HAP-1 (cell line): ENCODE results near the gene GABRE.

ENCODE experiments used
- DNase-seq, 2 experiments: peaks; one replicate each; pipeline ENCODE4 v3.0.0-alpha.2; 2016 to 2020; ENCODE audit warnings: low spot score in 2 of 2
- H3K27me3 ChIP-seq: fragments of 250-450 bp; sonication (Bioruptor Pico); 2 replicates; pipeline ENCODE4 v1.5.1; 2020; ENCODE audit warnings: low read depth, mild to moderate bottlenecking, moderate library complexity
- H3K36me3 ChIP-seq: fragments of 250-450 bp; sonication (Bioruptor Pico); replicated peaks from 2 replicates; pipeline ENCODE4 v1.5.1; 2020; ENCODE audit warnings: mild to moderate bottlenecking
- H3K4me1 ChIP-seq: fragments of 250-450 bp; sonication (Bioruptor Pico); 2 replicates; pipeline ENCODE4 v1.5.1; 2020; ENCODE audit warnings: mild to moderate bottlenecking
- H3K4me3 ChIP-seq: fragments of 250-450 bp; sonication (Bioruptor Pico); 2 replicates; pipeline ENCODE4 v1.5.1; 2020; ENCODE audit warnings: mild to moderate bottlenecking, moderate library complexity
- H3K9me3 ChIP-seq: fragments of 250-450 bp; sonication (Bioruptor Pico); 2 replicates; pipeline ENCODE4 v1.5.1; 2020; ENCODE audit warnings: mild to moderate bottlenecking, moderate library complexity
- in situ Hi-C: fragments of 300-500 bp; cut with MboI; formaldehyde crosslinking; loops from 3 replicates; pipeline ENCODE4 v1.14.3; 2020; ENCODE audit warnings: low sequenced_read_pairs, inconsistent platforms, mixed read lengths

Gene GABRE

DNA sequence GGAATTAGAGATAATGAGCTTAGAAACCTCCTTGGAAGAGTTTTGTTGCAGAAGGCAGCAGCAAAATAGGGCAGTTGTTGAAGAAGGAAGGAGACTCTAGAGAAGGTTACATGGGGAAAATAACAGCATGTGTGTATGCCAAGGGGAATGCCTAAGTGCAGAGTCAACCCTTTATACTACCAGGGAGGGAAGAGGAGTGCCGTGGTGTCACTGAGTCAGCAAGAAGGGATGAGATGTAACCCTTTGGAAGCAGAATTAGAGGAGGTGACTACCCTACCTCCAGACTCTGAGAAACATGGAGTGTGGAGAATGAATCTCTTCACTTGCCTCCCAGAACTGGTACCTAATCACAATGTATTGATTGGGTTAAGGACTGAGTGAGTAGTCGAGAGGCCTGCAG is 6.7 kb upstream of the GABRE start:
- Histone ChIP-seq H3K27me3 (no peaks in the 10 kb centered on the region), H3K9me3 (no peaks in the 10 kb centered on the region), H3K4me3 (no peak overlapping the region), H3K4me1 (no peaks in the 10 kb centered on the region), H3K36me3 (no peaks in the 10 kb centered on the region)
- in situ Hi-C loops = no loop called here
- DNase-seq = no peak

DNA sequence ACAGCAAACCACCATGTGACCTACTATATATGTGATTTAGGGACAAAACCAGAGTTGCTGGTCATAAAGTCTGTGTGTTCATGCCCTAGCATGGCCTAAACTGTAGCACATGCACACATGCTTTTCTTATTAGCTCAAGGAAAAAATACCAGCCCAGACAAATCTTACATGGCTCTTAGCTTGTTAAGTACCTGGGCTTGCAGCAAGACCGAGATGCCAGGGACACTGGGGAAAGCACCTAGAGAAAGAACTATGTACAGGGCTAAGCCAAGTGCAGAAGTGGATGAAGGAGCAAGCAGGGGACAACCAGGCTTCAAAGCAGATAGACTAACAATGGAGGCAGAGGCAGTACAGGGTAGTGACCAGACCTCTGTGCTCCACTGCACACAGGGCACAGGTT is 3.4 kb upstream of the GABRE start:
- H3K27me3 ChIP-seq = no peaks in the 10 kb centered on the region
- no peaks in the 10 kb centered on the region for H3K36me3 ChIP-seq
- no peaks in the 10 kb centered on the region for H3K9me3 ChIP-seq
- H3K4me3 ChIP-seq = no peak overlapping the region
- in situ Hi-C loops = no loop called here
- H3K4me1 ChIP-seq = no peaks in the 10 kb centered on the region
- no peak for DNase-seq

DNA sequence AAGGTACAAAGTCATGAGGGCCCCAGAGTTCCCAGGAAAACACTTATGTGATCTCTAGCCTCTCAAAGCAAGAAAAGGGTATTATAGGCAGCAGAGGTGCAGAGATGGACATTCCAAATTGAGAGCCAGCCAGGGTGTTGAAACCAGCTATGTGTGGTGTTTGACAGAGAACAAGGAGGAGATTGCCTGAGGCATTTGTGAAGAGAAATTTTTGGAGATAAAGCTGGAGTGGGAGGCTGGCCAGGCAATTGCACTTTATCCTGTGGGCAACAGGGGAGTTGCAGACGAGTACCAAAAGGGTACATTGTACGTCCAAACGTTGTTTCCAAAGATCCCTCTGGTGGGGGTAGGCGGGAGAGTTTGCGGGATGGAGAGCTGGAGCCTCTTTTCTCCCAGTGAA is 2.5 kb upstream of the GABRE start:
- Histone ChIP-seq H3K4me3 (no peak overlapping the region), H3K4me1 (no peaks in the 10 kb centered on the region), H3K36me3 (no peaks in the 10 kb centered on the region), H3K9me3 (no peaks in the 10 kb centered on the region), H3K27me3 (no peaks in the 10 kb centered on the region)
- no peak for DNase-seq
- in situ Hi-C loops = no loop called here

GRCh38 chrX:151975736-151976275 is 1.3 kb upstream of the GABRE start:
- in situ Hi-C loops = no loop called here
- DNase-seq = no peak
- Histone ChIP-seq H3K27me3 (no peaks in the 10 kb centered on the region), H3K9me3 (no peaks in the 10 kb centered on the region), H3K4me3 (no peak overlapping the region), H3K4me1 (no peaks in the 10 kb centered on the region), H3K36me3 (no peaks in the 10 kb centered on the region)

DNA sequence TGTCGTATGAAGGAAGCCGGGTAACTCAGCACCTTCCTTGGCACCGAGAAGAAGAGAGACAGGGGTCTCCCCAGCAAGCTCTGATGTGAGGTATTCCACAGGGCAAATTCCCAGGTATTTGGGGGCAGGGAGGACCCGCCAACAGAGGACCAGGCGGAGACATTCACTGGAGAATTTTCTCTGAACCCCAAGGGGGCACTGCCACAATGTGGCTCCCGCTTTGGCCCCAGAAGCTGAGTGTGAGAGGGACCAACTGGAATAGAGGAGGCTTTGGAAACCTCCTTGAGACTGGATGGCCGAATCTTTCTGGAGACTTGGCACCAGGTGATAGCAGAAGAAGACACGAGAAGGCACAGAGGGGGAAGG is 735 bp upstream of the GABRE start:
- in situ Hi-C loops = no loop called here
- no peak for DNase-seq
- H3K4me1 ChIP-seq = no peaks in the 10 kb centered on the region
- H3K27me3 ChIP-seq = no peaks in the 10 kb centered on the region
- H3K4me3 ChIP-seq = no peak overlapping the region
- H3K9me3 ChIP-seq = no peaks in the 10 kb centered on the region
- H3K36me3 ChIP-seq = no peaks in the 10 kb centered on the region

GRCh38 chrX:151973851-151974335 is 583 bp downstream of the GABRE start:
- in situ Hi-C loops = no loop called here

DNA sequence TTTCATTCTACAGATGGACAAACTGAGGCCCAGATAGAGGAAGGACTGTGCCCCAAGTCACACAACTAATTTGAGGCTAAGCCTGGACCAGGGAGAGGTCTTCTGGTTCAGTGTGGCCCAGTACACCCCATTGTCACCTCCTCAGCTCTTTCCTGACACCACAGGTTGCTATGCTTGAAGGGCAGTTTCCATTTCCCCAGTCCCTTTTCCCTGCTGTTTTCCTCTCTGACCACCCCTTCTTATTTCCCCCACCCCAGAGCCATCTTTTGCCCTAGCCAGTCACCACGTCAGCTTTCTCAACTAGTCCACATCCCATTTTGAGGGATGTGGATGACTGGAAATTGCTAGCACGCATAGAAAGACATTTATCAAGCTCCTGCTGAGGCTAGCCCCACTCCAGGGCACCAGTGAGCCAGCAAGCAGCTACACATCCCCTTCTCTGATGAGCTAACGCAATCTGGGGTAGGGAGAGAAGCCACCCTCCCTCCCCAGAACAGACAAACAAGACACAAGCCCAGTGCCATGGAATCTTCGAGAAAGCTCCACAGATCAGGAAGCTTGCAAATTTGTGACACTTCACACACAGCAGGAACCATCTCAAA is 1.3 kb downstream of the GABRE start:
- in situ Hi-C loops = no loop called here
- no peaks in the 10 kb centered on the region for H3K4me1 ChIP-seq
- no peak for DNase-seq
- H3K36me3 ChIP-seq = no peaks in the 10 kb centered on the region
- H3K27me3 ChIP-seq = no peaks in the 10 kb centered on the region
- no peaks in the 10 kb centered on the region for H3K9me3 ChIP-seq
- H3K4me3 ChIP-seq = no peak overlapping the region

More at GRCh38 chrX:151973851-151974335, 583 bp downstream of the GABRE start:
- Histone ChIP-seq H3K4me1 (no peaks in the 10 kb centered on the region), H3K4me3 (no peak overlapping the region), H3K36me3 (no peaks in the 10 kb centered on the region), H3K27me3 (no peaks in the 10 kb centered on the region), H3K9me3 (no peaks in the 10 kb centered on the region)
- no peak for DNase-seq

GRCh38 chrX:151970661-151971060 is 3.8 kb downstream of the GABRE start:
- Histone ChIP-seq H3K27me3 (no peaks in the 10 kb centered on the region), H3K36me3 (no peaks in the 10 kb centered on the region), H3K9me3 (no peaks in the 10 kb centered on the region), H3K4me3 (no peak overlapping the region), H3K4me1 (no peaks in the 10 kb centered on the region)
- in situ Hi-C loops = no loop called here
- DNase-seq = no peak

- Histone ChIP-seq H3K27me3 (no peaks in the 10 kb centered on the region), H3K9me3 (no peaks in the 10 kb centered on the region), H3K36me3 (no peaks in the 10 kb centered on the region), H3K4me3 (no peak overlapping the region), H3K4me1 (no peaks in the 10 kb centered on the region)
- no peak for DNase-seq
- in situ Hi-C loops = no loop called here
Measured at GRCh38 chrX:151970027-151970426, 4.4 kb downstream of the GABRE start.

DNA sequence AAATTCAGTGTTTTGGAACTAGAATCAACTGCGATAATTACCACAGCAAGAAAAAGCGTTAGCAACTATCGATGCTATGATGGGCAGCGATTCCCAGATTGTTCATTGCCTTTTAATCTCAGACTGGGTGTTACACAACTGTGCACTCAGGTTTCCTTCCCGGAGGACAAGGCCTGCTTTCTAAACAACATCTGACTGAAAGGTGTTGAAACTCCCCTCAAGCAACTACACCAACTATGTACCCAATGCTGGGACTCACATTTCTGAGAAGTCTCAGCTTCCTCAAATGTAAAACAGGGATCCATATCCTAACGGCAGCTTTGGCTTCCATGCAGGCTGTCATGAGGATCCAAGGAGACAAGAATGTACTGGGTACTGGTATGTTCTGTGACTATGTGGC is 8.2 kb downstream of the GABRE start:
- no peaks in the 10 kb centered on the region for H3K36me3 ChIP-seq
- H3K4me3 ChIP-seq = no peak overlapping the region
- H3K9me3 ChIP-seq = no peaks in the 10 kb centered on the region
- DNase-seq = no peak
- H3K27me3 ChIP-seq = no peaks in the 10 kb centered on the region
- no peaks in the 10 kb centered on the region for H3K4me1 ChIP-seq
- in situ Hi-C loops = no loop called here

- no peak for DNase-seq
- in situ Hi-C loops = no loop called here
- H3K9me3 ChIP-seq = no peaks in the 10 kb centered on the region
- no peak overlapping the region for H3K4me3 ChIP-seq
- no peaks in the 10 kb centered on the region for H3K36me3 ChIP-seq
- no peaks in the 10 kb centered on the region for H3K4me1 ChIP-seq
- no peaks in the 10 kb centered on the region for H3K27me3 ChIP-seq
Measured at GRCh38 chrX:151962034-151962433, 12.4 kb downstream of the GABRE start.

DNA sequence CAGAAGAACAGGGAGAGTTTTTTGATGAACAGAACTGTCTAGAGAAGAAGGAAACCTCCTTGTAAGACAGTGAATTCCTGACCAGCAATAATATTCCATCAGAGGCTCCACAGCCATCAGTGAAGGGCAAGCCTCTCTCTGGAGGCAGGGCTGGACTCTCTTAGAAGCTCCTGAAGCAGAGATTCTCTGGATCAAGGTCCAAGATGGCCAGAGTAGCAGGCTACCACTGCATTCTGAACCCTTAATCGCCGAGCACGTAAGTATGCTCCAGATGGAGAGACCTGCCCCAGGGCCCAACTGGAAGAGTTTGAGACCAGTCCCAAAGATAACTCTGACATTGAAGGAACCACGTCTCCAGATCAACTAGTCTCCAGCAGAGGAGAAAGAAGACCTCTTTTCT is 16.4 kb downstream of the GABRE start:
- no peaks in the 10 kb centered on the region for H3K36me3 ChIP-seq
- in situ Hi-C loops = no loop called here
- DNase-seq = no peak

DNA sequence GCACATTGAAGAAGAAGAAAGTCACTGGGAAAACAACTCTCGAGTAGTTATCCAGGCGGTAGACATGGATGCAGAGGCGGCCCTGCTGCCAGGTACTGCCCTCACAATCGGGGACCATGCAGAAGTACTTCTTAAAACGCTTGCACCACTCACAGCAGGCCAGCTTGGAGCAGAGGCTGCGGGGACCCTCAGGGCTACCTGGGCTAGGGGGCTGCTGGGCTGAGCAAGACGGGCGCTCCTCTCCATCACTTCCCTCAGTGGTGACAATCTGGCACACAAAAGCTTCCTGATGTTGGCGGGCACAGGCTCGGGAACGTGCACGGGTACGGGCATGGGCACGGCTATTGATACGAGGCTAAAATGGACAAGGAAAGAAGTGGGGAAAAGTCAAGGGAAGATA is 19.7 kb downstream of the GABRE start:
- H3K9me3 ChIP-seq = no peaks in the 10 kb centered on the region
- H3K27me3 ChIP-seq = no peaks in the 10 kb centered on the region
- no peak overlapping the region for H3K4me3 ChIP-seq
- no peaks in the 10 kb centered on the region for H3K4me1 ChIP-seq
- H3K36me3 ChIP-seq = no peaks in the 10 kb centered on the region
- no peak for DNase-seq
- in situ Hi-C loops = no loop called here

More for the DNA sequence above, 16.4 kb downstream of the GABRE start:
- Histone ChIP-seq H3K9me3 (no peaks in the 10 kb centered on the region), H3K27me3 (no peaks in the 10 kb centered on the region), H3K4me3 (no peak overlapping the region), H3K4me1 (no peaks in the 10 kb centered on the region)

GRCh38 chrX:151938172-151938571 is 36.3 kb downstream of the GABRE start:
- H3K36me3 ChIP-seq = no peaks in the 10 kb centered on the region
- no peak overlapping the region for H3K4me3 ChIP-seq
- no peaks in the 10 kb centered on the region for H3K9me3 ChIP-seq
- in situ Hi-C loops = no loop called here
- no peaks in the 10 kb centered on the region for H3K27me3 ChIP-seq
- H3K4me1 ChIP-seq = no peaks in the 10 kb centered on the region
- DNase-seq = no peak

DNA sequence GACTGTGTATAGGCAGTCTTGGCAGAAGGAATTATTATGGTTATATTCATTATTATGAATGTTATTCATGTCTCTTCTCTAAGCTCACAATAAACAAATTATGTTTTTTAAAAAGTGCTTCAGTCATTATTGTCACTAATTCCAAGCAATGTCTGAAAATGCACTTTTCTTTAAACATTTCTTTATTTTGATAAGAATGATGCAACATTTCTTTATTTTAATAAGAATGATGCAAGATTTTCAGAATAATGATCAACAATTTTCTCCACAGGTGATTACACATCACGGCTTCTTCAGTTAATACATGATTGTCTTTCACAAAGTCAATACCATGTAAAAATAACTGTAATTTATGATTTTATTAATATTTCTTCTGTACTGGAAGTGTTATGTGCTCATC is 39.1 kb downstream of the GABRE start:
- Histone ChIP-seq H3K4me1 (no peaks in the 10 kb centered on the region), H3K36me3 (no peaks in the 10 kb centered on the region), H3K27me3 (no peaks in the 10 kb centered on the region), H3K9me3 (no peaks in the 10 kb centered on the region), H3K4me3 (no peak overlapping the region)
- DNase-seq = no peak
- in situ Hi-C loops = no loop called here
